GM21381 (cell line): ENCODE measurements around the gene SH3RF1.
A peak's percentile ranks its signal among the peaks of the same experiment; 100 is the strongest.

Experiments
- ATAC-seq: cut with Tn5 transposase; IDR thresholded peaks from one replicate; pipeline ENCODE4 v1.9.1; 2021; ENCODE audit warnings: mild to moderate bottlenecking, moderate library complexity; ENCODE audit not compliant: unreplicated experiment

Gene SH3RF1

GRCh38 chr4:169114341-169114974, 156.3 kb downstream of the SH3RF1 start:
- no peak for ATAC-seq

GRCh38 chr4:169110633-169111032, 160.1 kb downstream of the SH3RF1 start:
- ATAC-seq: no peak

DNA sequence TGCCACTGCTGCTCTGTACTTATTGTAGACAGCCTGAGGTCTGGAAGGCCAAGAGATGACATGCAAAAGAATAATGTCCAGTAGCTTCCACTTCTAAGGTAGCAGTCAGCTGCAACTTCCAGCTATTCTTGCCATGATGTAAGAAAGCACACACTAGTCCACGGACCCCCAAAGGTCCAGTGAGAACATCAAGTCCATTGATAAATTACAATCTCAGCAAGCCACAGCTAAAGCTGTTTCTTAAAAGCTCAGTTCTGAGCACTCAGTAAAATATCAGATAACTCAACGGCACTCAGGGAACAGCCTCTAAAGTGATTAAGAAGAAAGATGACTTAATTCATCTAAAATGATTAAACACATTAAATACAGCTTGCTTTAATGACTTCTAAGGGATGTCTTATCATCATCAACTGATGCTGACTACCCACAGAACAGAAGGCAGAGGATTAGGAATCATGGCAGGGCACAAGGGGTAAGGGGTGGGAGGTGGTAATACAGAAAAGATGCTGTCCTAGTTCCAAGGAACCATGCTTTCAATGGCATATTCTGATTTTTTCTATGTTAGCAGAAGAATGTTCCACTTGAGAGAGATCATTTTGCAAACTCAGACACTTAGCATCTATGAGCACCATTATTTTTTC, 161.6 kb downstream of the SH3RF1 start:
- ATAC-seq: no peak

- ATAC-seq: no peak
Measured at GRCh38 chr4:169108303-169108702, 162.5 kb downstream of the SH3RF1 start.

GRCh38 chr4:169107528-169107927, 163.2 kb downstream of the SH3RF1 start:
- ATAC-seq: no peak

DNA sequence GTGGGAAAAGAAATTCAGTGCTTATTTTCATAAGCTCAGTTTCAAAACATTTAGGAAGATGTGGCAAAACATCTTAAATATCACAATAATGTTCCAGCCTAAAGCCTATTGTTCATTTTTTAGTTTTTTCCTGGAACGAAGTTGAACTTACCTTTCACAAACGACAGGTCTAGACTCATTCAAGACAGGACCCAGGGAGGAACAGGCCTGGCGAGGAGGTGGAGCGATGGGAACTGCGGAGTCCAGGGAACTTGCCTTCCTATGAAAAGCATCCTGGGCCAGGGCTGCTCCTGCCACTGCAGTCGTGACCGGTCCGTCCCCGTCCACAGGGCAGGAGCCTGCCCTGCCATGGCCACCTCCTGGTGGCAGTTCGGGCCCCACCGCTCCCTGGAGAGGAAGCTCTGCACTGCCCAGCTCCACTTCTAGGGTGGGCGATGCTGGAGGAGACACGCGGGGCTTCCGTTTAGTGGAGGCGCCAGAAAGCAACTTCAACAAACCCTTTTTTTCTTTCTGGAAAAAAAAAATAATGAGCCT, 164.0 kb downstream of the SH3RF1 start:
- no peak for ATAC-seq

- ATAC-seq: no peak
Measured at GRCh38 chr4:169105620-169106019, 165.1 kb downstream of the SH3RF1 start.

DNA sequence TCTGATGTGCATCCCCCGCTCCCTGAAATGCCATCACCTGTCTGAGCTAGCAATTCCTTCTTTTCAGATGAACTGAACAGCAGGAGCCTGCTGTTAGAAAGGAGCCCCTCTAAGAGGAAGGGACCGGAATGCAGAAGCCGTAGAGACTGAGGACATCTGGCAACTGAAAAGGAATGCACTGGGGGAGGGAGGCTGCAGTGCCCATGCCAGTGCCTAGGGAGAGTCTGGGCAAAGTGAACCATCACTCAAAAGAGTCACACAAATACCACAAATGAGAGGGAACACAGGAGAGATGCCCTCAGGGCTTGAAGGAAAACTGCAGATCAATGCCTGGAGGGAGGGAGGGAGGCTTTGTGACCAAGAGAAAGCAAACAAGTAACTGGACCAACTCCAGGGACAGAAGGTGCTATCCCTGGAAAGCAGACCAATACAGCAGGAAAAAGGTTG, 166.8 kb downstream of the SH3RF1 start:
- ATAC-seq: no peak

GRCh38 chr4:169102026-169102425, 168.7 kb downstream of the SH3RF1 start:
- no peak for ATAC-seq

GRCh38 chr4:169100670-169101101, 170.1 kb downstream of the SH3RF1 start:
- ATAC-seq: no peak

DNA sequence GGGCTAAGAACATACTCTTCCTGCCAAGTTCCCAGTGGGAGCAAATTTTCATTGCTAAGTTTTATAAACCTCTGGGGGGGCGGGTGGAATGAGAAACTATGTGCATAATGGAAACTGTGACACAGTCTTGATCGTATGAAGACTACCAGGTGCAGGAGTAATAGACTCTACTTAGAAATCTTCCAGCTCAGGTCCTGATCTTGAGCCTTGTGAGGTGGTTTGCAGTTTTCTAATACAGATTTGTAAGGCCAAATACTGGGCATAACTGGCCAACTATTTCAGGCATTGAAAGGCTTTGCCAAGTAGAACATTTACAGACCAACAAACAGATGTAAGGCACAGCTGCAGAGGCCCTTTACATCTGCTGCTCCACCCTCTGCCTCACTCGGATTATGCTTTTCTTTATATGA, 171.0 kb downstream of the SH3RF1 start:
- peak; percentile 51 for ATAC-seq

- ATAC-seq: peak; percentile 1
Measured at GRCh38 chr4:169098969-169099690, 171.6 kb downstream of the SH3RF1 start.

DNA sequence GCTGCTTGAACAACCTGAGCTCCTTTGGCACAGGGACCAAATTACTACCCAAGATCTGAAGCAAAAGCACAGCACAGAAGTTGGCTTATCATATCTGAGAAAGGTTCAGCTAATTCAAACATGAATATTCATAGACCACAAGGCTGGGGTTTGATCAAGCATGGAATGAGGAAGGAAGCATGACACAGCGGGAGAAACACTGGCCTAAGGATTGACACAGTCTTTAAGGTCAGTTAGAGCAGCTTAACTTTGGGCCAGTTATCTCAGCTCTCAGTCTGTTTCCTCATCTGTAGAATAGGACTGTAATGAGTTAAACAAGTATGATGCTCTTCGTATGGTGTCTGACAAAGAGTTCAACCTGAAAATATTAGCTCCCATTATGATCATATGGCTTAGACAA, 172.2 kb downstream of the SH3RF1 start:
- peak; percentile 39 for ATAC-seq

- peak; percentile 42 for ATAC-seq
Measured at GRCh38 chr4:169098054-169098497, 172.7 kb downstream of the SH3RF1 start.

GRCh38 chr4:169096221-169096620, 174.5 kb downstream of the SH3RF1 start:
- ATAC-seq: no peak

DNA sequence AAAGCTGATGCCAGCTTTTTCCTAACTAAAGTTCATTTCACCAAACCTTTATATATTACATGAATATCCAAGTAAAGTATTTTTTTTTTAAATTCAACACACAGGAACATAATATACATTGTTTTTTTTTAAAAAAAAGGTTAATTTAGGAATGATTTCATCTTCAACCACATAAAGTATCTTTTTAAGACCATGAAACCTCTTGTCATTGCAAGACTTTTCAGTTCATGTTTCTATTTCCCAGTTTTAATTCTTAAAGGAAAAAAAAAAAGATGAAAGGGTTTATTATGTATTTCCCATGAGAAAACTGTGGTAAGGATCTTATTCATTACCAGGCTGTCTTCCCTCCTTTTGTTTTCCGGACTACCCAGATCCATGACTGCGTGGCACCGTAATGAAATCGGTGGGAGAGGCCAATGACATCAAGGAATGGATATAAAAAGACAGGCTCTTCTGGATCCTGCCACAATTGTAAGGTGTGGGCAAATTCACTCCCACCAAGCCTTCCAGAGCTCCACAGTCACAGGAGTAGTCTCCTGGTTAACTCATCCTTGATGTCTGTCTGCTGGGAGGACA, 176.0 kb downstream of the SH3RF1 start:
- no peak for ATAC-seq

DNA sequence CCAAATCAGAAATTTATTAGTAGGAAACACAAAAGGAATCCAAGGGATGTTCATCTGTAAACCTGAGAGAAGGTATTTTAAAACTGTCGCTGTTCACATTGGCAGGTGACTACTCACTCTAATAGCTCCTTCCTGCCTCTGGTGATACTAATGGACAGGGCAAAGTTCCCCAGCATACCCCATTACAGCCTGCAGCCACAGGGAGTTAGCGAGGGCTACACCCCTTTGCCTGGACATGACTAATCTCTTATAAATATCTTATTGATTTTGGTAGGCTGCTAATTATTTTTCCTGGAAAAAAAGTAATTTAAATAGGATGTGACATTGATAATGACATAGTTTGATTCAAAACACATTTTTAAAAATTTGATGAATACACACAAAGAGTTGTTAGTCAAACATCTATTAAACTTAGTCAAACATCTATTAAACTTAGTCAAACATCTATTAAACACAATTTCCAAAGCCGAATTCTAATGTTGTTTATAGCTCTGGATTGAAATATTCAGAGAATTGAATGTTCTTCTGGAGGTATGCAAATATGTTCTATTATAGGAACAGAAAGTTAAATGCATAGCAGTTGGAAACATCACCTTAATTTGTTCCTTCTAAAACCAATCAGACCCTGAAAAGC, 177.8 kb downstream of the SH3RF1 start:
- ATAC-seq: no peak

DNA sequence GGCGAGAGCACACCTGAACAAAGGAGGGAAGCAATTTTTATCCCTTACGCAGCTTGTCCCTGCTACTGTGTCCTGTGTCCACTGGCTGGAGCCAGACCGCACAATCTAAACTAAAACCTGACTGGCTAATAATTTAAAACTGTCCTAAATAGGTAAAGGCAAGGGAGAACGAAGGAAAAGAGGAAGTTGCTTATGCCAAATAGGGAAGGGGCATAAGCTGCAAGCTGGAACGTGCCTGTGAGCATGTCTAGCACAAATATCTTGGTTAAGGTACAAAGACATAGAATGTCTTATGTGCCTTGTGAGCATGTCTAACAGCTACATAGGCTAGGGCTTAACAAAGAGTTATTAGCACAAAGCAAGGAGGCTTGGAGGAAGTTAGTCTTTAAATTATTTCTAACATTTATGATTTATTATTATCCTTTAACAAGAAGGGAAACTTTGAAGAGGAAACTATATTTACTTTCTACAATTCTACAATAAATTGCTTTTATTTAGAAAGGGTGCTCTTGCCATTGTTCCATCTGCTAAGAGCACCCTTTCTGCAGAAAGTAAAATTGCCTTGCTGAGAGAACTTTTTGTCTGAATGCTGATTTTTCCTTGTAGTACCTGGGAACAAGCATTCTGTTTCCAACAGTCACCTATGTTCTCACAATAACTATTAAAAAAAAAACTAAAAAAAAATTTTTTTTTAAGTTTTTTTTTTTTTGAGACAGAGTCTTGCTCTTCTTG, 180.1 kb downstream of the SH3RF1 start:
- no peak for ATAC-seq

GRCh38 chr4:169089004-169089403, 181.8 kb downstream of the SH3RF1 start:
- ATAC-seq: no peak

DNA sequence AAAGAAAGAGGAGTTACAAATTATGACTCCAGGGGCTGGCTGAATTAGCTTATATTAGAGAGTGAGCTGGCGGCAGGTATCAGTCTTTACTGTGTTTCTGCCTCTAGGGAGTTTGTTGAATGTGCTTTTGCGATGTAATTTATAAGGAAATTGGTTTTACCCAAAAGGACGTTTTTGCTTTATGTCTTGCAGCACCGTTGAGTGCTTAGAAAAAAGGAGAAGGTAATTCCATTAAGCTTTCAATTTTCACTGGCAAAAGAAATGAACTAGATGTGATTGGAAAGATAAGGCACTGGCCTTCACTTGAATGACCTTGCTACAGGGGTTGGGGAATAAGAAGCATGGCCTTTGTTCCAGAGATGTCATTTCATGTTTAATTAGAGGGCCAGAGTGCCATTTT, 185.8 kb downstream of the SH3RF1 start:
- ATAC-seq: no peak
